ENCODE data around the gene CHST3. TPM values are rescaled to one million over a fixed set of nuclear protein-coding genes. Genes with fewer than 3 reads are reported as not detected.

CHST3 gene
- total RNA-seq, 1 donor from 2014 or later = not detected

GRCh38 chr10:72056932-72057751 lies 92.9 kb downstream of the CHST3 start:
- H3K4me1 Mint-ChIP-seq = peaks cover 26% of the 10 kb centered on the region
- TF ChIP-seq, protein P1, sequence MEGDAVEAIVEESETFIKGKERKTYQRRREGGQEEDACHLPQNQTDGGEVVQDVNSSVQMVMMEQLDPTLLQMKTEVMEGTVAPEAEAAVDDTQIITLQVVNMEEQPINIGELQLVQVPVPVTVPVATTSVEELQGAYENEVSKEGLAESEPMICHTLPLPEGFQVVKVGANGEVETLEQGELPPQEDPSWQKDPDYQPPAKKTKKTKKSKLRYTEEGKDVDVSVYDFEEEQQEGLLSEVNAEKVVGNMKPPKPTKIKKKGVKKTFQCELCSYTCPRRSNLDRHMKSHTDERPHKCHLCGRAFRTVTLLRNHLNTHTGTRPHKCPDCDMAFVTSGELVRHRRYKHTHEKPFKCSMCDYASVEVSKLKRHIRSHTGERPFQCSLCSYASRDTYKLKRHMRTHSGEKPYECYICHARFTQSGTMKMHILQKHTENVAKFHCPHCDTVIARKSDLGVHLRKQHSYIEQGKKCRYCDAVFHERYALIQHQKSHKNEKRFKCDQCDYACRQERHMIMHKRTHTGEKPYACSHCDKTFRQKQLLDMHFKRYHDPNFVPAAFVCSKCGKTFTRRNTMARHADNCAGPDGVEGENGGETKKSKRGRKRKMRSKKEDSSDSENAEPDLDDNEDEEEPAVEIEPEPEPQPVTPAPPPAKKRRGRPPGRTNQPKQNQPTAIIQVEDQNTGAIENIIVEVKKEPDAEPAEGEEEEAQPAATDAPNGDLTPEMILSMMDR (IDR thresholded peaks at IDR 0.05) = no peak
- ChIA-PET POLR2A (interaction anchor here (0.7 to 1.6 kb wide), 2 partner anchors 21 to 31 kb away, joined by 3 to 4 read pairs; partner anchors contain the start of gene SPOCK2), CTCF (interaction anchor here (1.4 kb wide), 1 partner anchor 9 kb away, joined by 9 read pairs; no protein-coding TSS in a partner anchor)
- H3K4me3 Mint-ChIP-seq = no peak overlapping the region
- H3K27me3 Mint-ChIP-seq = no peaks in the 10 kb centered on the region
- no peaks in the 10 kb centered on the region for H3K9me3 Mint-ChIP-seq
- intact Hi-C loops (cut with micrococcal nuclease) = no loop called here
- DNase-seq (no peak), ATAC-seq (ENCODE audit: low read depth) (no peak)
- H3K36me3 Mint-ChIP-seq (ENCODE audit: low read depth) = peaks cover 4% of the 10 kb centered on the region
- no peak overlapping the region for H3K27ac Mint-ChIP-seq

DNA sequence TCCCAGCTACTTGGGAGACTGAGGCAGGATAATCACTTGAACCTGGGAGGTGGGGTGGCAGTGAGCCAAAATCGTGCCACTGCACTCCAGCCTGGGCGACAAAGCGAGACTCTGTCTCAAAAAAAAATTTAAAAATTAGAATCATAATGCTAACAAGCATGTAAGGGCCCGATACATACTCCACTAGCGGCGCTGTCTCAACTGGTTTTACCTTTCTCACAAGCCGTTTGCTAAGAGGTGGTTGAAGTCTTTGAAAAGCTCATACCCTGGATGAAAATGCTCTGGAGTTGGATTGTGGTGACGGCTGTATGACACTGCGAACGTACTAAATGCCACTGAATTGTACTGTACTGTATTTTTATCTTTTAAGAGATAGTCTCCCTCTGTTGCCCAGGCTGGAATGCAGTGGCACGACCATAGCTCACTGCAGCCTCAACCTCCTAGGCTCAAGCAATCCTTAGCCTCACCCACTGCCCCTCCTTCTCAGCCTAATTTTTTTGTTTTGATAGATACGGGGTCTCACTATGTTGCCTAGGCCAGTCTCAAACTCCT lies 94.2 kb downstream of the CHST3 start:
- ChIA-PET CTCF (interaction anchor here (1.4 to 4.9 kb wide), 2 partner anchors 10 kb away, joined by 9 to 42 read pairs; no protein-coding TSS in a partner anchor), POLR2A (interaction anchor here (1.1 to 2.3 kb wide), 3 partner anchors 9 to 277 kb away, joined by 5 to 18 read pairs (median 16); partner anchors contain the start of gene SPOCK2)
- Mint-ChIP-seq H3K27ac (peak overlapping the region; percentile 68), H3K4me1 (peaks cover 26% of the 10 kb centered on the region), H3K9me3 (no peaks in the 10 kb centered on the region), H3K27me3 (no peaks in the 10 kb centered on the region), H3K4me3 (no peak overlapping the region), H3K36me3 (ENCODE audit: low read depth) (peaks cover 16% of the 10 kb centered on the region)
- ATAC-seq (ENCODE audit: low read depth) (no peak), DNase-seq (no peak)
- TF ChIP-seq, protein P1 (IDR thresholded peaks at IDR 0.05) = no peak
- intact Hi-C loops (cut with micrococcal nuclease) = no loop called here

GRCh38 chr10:72058989-72059842 lies 95.0 kb downstream of the CHST3 start:
- POLR2A ChIA-PET = interaction anchor here (1.0 to 2.3 kb wide), 6 partner anchors 10 to 276 kb away, joined by 3 to 18 read pairs (median 4); partner anchors contain the start of genes DDIT4 and SPOCK2
- Mint-ChIP-seq H3K4me1 (peaks cover 26% of the 10 kb centered on the region), H3K4me3 (peak overlapping the region; percentile 42), H3K36me3 (ENCODE audit: low read depth) (peaks cover 21% of the 10 kb centered on the region), H3K27me3 (no peaks in the 10 kb centered on the region), H3K9me3 (no peaks in the 10 kb centered on the region), H3K27ac (peak overlapping the region; percentile 76)
- ATAC-seq (ENCODE audit: low read depth) (no peak), DNase-seq (no peak)
- intact Hi-C loops (cut with micrococcal nuclease) = no loop called here
- CTCF ChIA-PET = interaction anchor here (1.1 to 4.9 kb wide), 2 partner anchors 10 to 20 kb away, joined by 3 to 42 read pairs; no protein-coding TSS in a partner anchor
- TF ChIP-seq, protein P1 (IDR thresholded peaks at IDR 0.05) = no peak

GRCh38 chr10:72059843-72060822 lies 95.9 kb downstream of the CHST3 start:
- peaks cover 21% of the 10 kb centered on the region for H3K4me1 Mint-ChIP-seq
- ChIA-PET POLR2A (interaction anchor here (0.8 to 2.3 kb wide), 7 partner anchors 11 to 276 kb away, joined by 3 to 18 read pairs (median 4); partner anchors contain the start of genes DDIT4 and SPOCK2), CTCF (interaction anchor here (0.8 to 4.9 kb wide), 3 partner anchors 11 to 164 kb away, joined by 3 to 42 read pairs (median 3); no protein-coding TSS in a partner anchor)
- TF ChIP-seq, protein P1 (IDR thresholded peaks at IDR 0.05) = no peak
- intact Hi-C loops (cut with micrococcal nuclease) = no loop called here
- peak overlapping the region; percentile 42 for H3K4me3 Mint-ChIP-seq
- peaks cover 23% of the 10 kb centered on the region for H3K36me3 Mint-ChIP-seq (ENCODE audit: low read depth)
- H3K27ac Mint-ChIP-seq = peak overlapping the region; percentile 76
- H3K9me3 Mint-ChIP-seq = no peaks in the 10 kb centered on the region
- DNase-seq = no peak
- H3K27me3 Mint-ChIP-seq = no peaks in the 10 kb centered on the region
- ATAC-seq (ENCODE audit: low read depth) = peak; percentile 43
